Left ventricle myocardium inferior (tissue), 1 donor: ENCODE data around the gene RPRD1B. TPM values are rescaled to one million over a fixed set of nuclear protein-coding genes. Genes with fewer than 3 reads are reported as not detected.

Source experiments
- DNase-seq: peaks from one replicate; pipeline ENCODE4 v3.0.0-alpha.2; 2020
- H3K27ac ChIP-seq: fragments of 200-600 bp; replicated peaks from 2 replicates; pipeline ENCODE4 v1.8.0; 2021
- H3K27me3 ChIP-seq: fragments of 200-600 bp; 2 replicates; pipeline ENCODE4 v1.8.0; 2021; ENCODE audit warnings: low read depth
- H3K36me3 ChIP-seq: fragments of 200-600 bp; 2 replicates; pipeline ENCODE4 v1.8.0; 2021
- H3K4me1 ChIP-seq: fragments of 200-600 bp; 2 replicates; pipeline ENCODE4 v1.8.0; 2021
- H3K4me3 ChIP-seq: fragments of 200-600 bp; 2 replicates; pipeline ENCODE4 v1.8.0; 2021; ENCODE audit warnings: mild to moderate bottlenecking, moderate library complexity
- H3K9me3 ChIP-seq: fragments of 200-600 bp; replicated peaks from 2 replicates; pipeline ENCODE4 v1.8.0; 2021
- intact Hi-C: fragments of 100-400 bp; cut with micrococcal nuclease; formaldehyde crosslinking; loops from one replicate; pipeline ENCODE4 v1.11.0; 2022
- total RNA-seq: library from RNA; stranded (reverse); fragmentation: NEBNext Ultra II Directional; extraction: Animal tissue kit (Norgen Biotek cat#: 25700); gene quantifications from one replicate; pipeline ENCODE4 v1.2.1, GENCODE V29; 2021
- TF ChIP-seq, protein P1 (sequence below): fragments of 200-600 bp; IDR thresholded peaks from 2 replicates; pipeline ENCODE4 v1.8.0; 2021; ENCODE audit warnings: antibody characterized with exemption, mild to moderate bottlenecking, borderline replicate concordance
- donor health status: DM: no; HTN: yes; CAD: no; lungs with severe emphysema.

The RPRD1B gene
- total RNA-seq, 1 donor from 2014 or later, result 58.9 TPM

DNA sequence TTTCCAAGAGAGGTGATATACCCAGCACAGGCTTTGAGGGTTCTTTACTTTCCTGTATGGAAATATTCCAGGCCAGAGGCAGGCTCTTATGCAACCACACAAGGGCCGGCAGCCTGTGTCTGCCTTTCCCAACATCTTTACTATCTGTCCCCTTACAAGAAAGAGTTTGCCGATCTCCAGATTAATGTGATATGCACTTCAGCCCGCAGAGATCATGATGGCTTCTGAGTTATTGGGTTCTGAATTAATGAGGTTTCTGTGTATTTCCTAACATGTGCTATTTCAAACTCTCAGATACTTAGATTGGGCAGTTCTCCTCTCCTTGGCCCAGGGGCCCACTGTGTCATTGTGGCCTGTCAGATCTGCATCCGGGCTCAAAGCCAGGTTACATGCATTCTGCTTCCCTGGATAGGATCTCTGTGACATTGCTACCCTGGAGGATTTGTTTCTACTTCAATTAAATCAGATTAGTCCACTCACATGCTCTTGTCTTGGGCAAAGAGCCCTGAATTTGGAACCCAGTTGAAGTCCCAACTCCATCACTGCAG is 75.0 kb downstream of the RPRD1B start:
- TF ChIP-seq, protein P1, sequence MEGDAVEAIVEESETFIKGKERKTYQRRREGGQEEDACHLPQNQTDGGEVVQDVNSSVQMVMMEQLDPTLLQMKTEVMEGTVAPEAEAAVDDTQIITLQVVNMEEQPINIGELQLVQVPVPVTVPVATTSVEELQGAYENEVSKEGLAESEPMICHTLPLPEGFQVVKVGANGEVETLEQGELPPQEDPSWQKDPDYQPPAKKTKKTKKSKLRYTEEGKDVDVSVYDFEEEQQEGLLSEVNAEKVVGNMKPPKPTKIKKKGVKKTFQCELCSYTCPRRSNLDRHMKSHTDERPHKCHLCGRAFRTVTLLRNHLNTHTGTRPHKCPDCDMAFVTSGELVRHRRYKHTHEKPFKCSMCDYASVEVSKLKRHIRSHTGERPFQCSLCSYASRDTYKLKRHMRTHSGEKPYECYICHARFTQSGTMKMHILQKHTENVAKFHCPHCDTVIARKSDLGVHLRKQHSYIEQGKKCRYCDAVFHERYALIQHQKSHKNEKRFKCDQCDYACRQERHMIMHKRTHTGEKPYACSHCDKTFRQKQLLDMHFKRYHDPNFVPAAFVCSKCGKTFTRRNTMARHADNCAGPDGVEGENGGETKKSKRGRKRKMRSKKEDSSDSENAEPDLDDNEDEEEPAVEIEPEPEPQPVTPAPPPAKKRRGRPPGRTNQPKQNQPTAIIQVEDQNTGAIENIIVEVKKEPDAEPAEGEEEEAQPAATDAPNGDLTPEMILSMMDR, result no peak
- H3K36me3 ChIP-seq, result no peaks in the 10 kb centered on the region
- H3K4me1 ChIP-seq, result peaks cover 44% of the 10 kb centered on the region

GRCh38 chr20:38108986-38109541 is 75.5 kb downstream of the RPRD1B start:
- Histone ChIP-seq H3K4me3 (no peak overlapping the region), H3K27me3 (no peaks in the 10 kb centered on the region), H3K9me3 (no peaks in the 10 kb centered on the region), H3K4me1 (peaks cover 50% of the 10 kb centered on the region), H3K36me3 (no peaks in the 10 kb centered on the region), H3K27ac (peak overlapping the region; percentile 92)
- intact Hi-C loops, result no loop called here
- peak; percentile 84 for DNase-seq
- TF ChIP-seq, protein P1, result no peak

More for the DNA sequence above, 75.0 kb downstream of the RPRD1B start:
- H3K27ac ChIP-seq, result peak overlapping the region; percentile 92
- intact Hi-C loops, result no loop called here
- peak; percentile 69 for DNase-seq
- H3K27me3 ChIP-seq, result no peaks in the 10 kb centered on the region
- no peak overlapping the region for H3K4me3 ChIP-seq
- H3K9me3 ChIP-seq, result no peaks in the 10 kb centered on the region

DNA sequence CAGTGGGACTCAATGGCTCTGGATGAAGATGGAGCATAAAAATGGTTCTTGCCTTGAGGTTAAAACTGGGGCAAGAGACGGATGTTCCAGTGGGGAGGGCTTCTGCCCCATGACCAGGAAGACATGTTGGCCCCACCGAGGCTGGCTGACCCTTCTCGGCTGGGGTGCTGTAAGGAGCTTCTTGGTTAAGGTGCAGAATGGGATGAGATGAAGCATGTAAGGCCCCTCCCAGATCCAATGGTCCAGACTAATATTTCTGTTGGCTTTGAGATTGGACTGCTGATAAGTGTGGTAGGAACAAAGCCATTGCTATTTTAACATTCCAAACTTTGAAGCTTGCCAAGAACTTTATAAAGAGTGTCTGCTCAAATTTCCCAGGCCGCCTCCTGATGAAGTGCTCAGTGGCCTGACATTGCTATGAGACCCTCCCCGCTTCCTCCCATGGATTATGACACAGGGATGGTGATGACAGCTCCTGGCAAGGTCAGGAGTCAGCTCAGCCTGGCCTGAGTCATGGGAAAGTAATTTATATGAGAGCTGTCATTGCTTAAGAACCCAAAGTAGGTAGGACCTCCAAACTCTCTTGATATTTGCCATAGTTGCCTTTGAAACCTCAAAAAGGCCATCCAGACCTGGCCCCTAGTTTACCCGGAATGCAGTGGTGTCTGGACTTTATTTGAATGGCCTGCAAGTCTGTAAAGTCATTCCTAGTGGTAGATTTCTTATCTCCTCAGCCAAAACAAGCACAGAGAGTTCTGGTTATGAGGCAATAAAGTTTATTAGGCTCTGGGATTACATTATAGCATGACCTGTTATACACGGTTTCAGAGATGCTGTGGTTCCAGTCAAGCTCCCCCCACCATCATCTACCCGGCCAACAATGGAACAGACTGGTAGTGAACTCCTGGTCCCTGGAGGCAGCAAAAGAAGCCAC is 76.3 kb downstream of the RPRD1B start:
- peaks cover 55% of the 10 kb centered on the region for H3K4me1 ChIP-seq
- TF ChIP-seq, protein P1, result no peak
- peak; percentile 81 for DNase-seq
- no peaks in the 10 kb centered on the region for H3K27me3 ChIP-seq
- peak overlapping the region; percentile 92 for H3K27ac ChIP-seq
- H3K4me3 ChIP-seq, result no peak overlapping the region
- H3K9me3 ChIP-seq, result no peaks in the 10 kb centered on the region
- intact Hi-C loops, result no loop called here
- no peaks in the 10 kb centered on the region for H3K36me3 ChIP-seq

DNA sequence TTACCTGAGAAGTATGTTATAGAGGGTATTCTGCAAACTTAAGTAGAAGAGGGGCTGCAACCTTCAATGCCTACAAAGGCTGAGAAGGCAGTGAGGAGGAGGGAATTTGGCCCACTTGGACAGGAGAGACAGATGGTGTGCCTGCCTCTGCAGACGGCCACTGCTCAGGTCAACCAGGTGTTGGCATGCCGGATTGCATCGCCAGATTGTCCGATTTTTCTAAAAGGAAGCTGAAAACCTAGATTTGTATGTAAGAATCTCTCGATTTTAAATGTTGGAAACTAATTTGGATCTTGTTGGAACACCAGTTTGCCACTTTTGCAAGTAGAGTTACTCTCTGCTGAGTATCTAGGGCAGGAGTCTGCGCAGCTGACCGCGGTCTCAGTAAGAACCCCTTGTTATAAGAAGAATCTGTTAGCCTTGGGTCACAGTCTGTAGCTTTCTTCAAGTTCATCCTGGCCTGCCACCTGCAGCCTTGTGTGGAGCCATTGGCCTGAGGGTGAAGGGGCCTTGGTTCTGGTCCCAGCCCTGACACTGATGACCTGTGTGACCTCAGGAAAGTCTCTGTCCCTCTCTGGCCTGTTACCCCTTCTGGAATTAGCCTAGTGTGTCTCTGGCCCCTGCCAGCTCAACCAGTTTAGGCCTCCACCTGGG is 77.1 kb downstream of the RPRD1B start:
- intact Hi-C loops, result no loop called here
- no peak overlapping the region for H3K4me3 ChIP-seq
- H3K27ac ChIP-seq, result peak overlapping the region; percentile 92
- H3K9me3 ChIP-seq, result no peaks in the 10 kb centered on the region
- no peaks in the 10 kb centered on the region for H3K36me3 ChIP-seq
- no peaks in the 10 kb centered on the region for H3K27me3 ChIP-seq
- DNase-seq, result no peak
- peaks cover 55% of the 10 kb centered on the region for H3K4me1 ChIP-seq
- TF ChIP-seq, protein P1, result no peak
